H7 (cell line): ENCODE measurements around the gene POMC. TPM values are rescaled to one million over a fixed set of nuclear protein-coding genes. Genes with fewer than 3 reads are reported as not detected.
"Not testable (repeated sequence)": the region's sequence is repeated elsewhere in the genome, so short reads cannot be mapped to it uniquely, and the experiment has no call there.

Source experiments
- DNase-seq: peaks from one replicate; pipeline ENCODE4 v3.0.0; 2012
- H3K27me3 ChIP-seq: 2 replicates; pipeline ENCODE4 v1.6.0; 2011; ENCODE audit warnings: mild to moderate bottlenecking, low read length; ENCODE audit not compliant: control insufficient read depth, insufficient read depth
- H3K36me3 ChIP-seq: replicated peaks from 2 replicates; pipeline ENCODE4 v1.5.1; 2011; ENCODE audit warnings: low read length; ENCODE audit not compliant: control insufficient read depth, insufficient read depth
- H3K4me3 ChIP-seq: 2 replicates; pipeline ENCODE4 v1.5.1; 2011; ENCODE audit warnings: low read depth, mild to moderate bottlenecking, control low read depth, low read length, moderate library complexity; ENCODE audit not compliant: insufficient read depth
- total RNA-seq: library from RNA; depleted of rRNA; stranded (reverse); fragments of >200 nt; shearing (Covaris generic); gene quantifications from 2 replicates; pipeline ENCODE4 v1.2.3, GENCODE V29; 2014

POMC gene
- total RNA-seq, 1 experiment from 2014 or later, result 6.4 TPM

GRCh38 chr2:25132299-25132635 lies 36.1 kb downstream of the POMC start:
- Histone ChIP-seq H3K36me3 (no peaks in the 10 kb centered on the region; the same call in 1 of the 2 replicates), H3K4me3 (peak overlapping the region; percentile 16; the same call in 1 of the 2 replicates), H3K27me3 (no peaks in the 10 kb centered on the region)
- DNase-seq, result peak; percentile 79

- peak; percentile 88 for DNase-seq
- Histone ChIP-seq H3K36me3 (no peaks in the 10 kb centered on the region; the same call in 1 of the 2 replicates), H3K4me3 (peak overlapping the region; percentile 24; the same call in 1 of the 2 replicates)
Observed at GRCh38 chr2:25131567-25132298, 36.6 kb downstream of the POMC start.

GRCh38 chr2:25131253-25131566 lies 37.2 kb downstream of the POMC start:
- H3K4me3 ChIP-seq, result no peak overlapping the region; the same call in 1 of the 2 replicates

More at GRCh38 chr2:25131567-25132298, 36.6 kb downstream of the POMC start:
- no peaks in the 10 kb centered on the region for H3K27me3 ChIP-seq

GRCh38 chr2:25129901-25130520 lies 38.4 kb downstream of the POMC start:
- H3K27me3 ChIP-seq, result no peaks in the 10 kb centered on the region
- no peak for DNase-seq
- H3K4me3 ChIP-seq, result no peak overlapping the region
- no peaks in the 10 kb centered on the region; the same call in 1 of the 2 replicates for H3K36me3 ChIP-seq

More at GRCh38 chr2:25131253-25131566, 37.2 kb downstream of the POMC start:
- Histone ChIP-seq H3K36me3 (no peaks in the 10 kb centered on the region; the same call in 1 of the 2 replicates), H3K27me3 (no peaks in the 10 kb centered on the region)
- DNase-seq, result no peak

GRCh38 chr2:25127646-25128045 lies 40.7 kb downstream of the POMC start:
- no peak for DNase-seq
- Histone ChIP-seq H3K4me3 (no peak overlapping the region), H3K27me3 (no peaks in the 10 kb centered on the region), H3K36me3 (no peaks in the 10 kb centered on the region; the same call in none of the 2 replicates)

GRCh38 chr2:25127071-25127470 lies 41.3 kb downstream of the POMC start:
- DNase-seq, H3K27me3 ChIP-seq, H3K4me3 ChIP-seq, H3K36me3 ChIP-seq: not testable (repeated sequence)

- Histone ChIP-seq H3K4me3 (no peak overlapping the region), H3K27me3 (no peaks in the 10 kb centered on the region), H3K36me3 (no peaks in the 10 kb centered on the region; the same call in none of the 2 replicates)
- DNase-seq, result no peak
Observed at GRCh38 chr2:25125976-25126375, 42.4 kb downstream of the POMC start.

- Histone ChIP-seq H3K4me3 (no peak overlapping the region), H3K27me3 (no peaks in the 10 kb centered on the region), H3K36me3 (no peaks in the 10 kb centered on the region; the same call in none of the 2 replicates)
- no peak for DNase-seq
Observed at GRCh38 chr2:25125189-25125588, 43.2 kb downstream of the POMC start.

- no peak for DNase-seq
- H3K36me3 ChIP-seq, result no peaks in the 10 kb centered on the region; the same call in none of the 2 replicates
- no peaks in the 10 kb centered on the region for H3K27me3 ChIP-seq
- H3K4me3 ChIP-seq, result no peak overlapping the region
Observed at GRCh38 chr2:25123682-25124081, 44.7 kb downstream of the POMC start.

- Histone ChIP-seq H3K4me3 (no peak overlapping the region), H3K27me3 (no peaks in the 10 kb centered on the region), H3K36me3 (no peaks in the 10 kb centered on the region; the same call in none of the 2 replicates)
- DNase-seq, result no peak
Observed at GRCh38 chr2:25122367-25122766, 46.0 kb downstream of the POMC start.

- Histone ChIP-seq H3K36me3 (no peaks in the 10 kb centered on the region; the same call in none of the 2 replicates), H3K27me3 (no peaks in the 10 kb centered on the region), H3K4me3 (no peak overlapping the region)
- DNase-seq, result no peak
Observed at GRCh38 chr2:25119263-25119662, 49.1 kb downstream of the POMC start.

GRCh38 chr2:25116956-25117355 lies 51.4 kb downstream of the POMC start:
- Histone ChIP-seq H3K36me3 (no peaks in the 10 kb centered on the region), H3K27me3 (no peaks in the 10 kb centered on the region), H3K4me3 (no peak overlapping the region)
- no peak for DNase-seq

GRCh38 chr2:25115902-25116301 lies 52.5 kb downstream of the POMC start:
- H3K36me3 ChIP-seq, result no peaks in the 10 kb centered on the region
- no peak overlapping the region for H3K4me3 ChIP-seq
- no peak for DNase-seq
- no peaks in the 10 kb centered on the region for H3K27me3 ChIP-seq

- DNase-seq, result no peak
- Histone ChIP-seq H3K4me3 (no peak overlapping the region), H3K36me3 (no peaks in the 10 kb centered on the region), H3K27me3 (no peaks in the 10 kb centered on the region)
Observed at GRCh38 chr2:25115249-25115883, 53.0 kb downstream of the POMC start.

GRCh38 chr2:25112113-25112512 lies 56.3 kb downstream of the POMC start:
- Histone ChIP-seq H3K36me3 (no peaks in the 10 kb centered on the region), H3K4me3 (no peak overlapping the region), H3K27me3 (no peaks in the 10 kb centered on the region)
- DNase-seq, result no peak
